ENCODE data around the gene ATF6. TPM values are rescaled to one million over a fixed set of nuclear protein-coding genes. Genes with fewer than 3 reads are reported as not detected.

Gene ATF6
- total and polyA plus RNA-seq, 2 donors (not counting 1 experiment from before 2014, with no cell fraction given): 25.3 to 27.4 TPM

- H3K9ac ChIP-seq (ENCODE audit: insufficient read depth, low read length): no peak overlapping the region
Measured at GRCh38 chr1:161989786-161990185, 223.7 kb downstream of the ATF6 start.

GRCh38 chr1:161993576-161993975 lies 227.5 kb downstream of the ATF6 start:
- H2AFZ ChIP-seq (ENCODE audit: low read length): no peak overlapping the region
- no peaks in the 10 kb centered on the region for H3K9me3 ChIP-seq (ENCODE audit: control insufficient read depth, insufficient read depth, low read depth, low read length)
- H3K27ac ChIP-seq (ENCODE audit: insufficient read depth, low read length): no peak overlapping the region
- no peak overlapping the region for H3K4me3 ChIP-seq (replicated peaks in 1 of 4; ENCODE audit: control extremely low read depth in 1 of 4, insufficient read depth in 1 of 4, low read depth in 3 of 4, low read length in 4 of 4)
- no peaks in the 10 kb centered on the region for H4K20me1 ChIP-seq (ENCODE audit: control insufficient read depth, extremely low read depth, insufficient read depth, low read length)
- no peaks in the 10 kb centered on the region for H3K79me2 ChIP-seq (ENCODE audit: control insufficient read depth, insufficient read depth, low read length)
- H3K27me3 ChIP-seq (ENCODE audit: control insufficient read depth, insufficient read depth, low read length): no peaks in the 10 kb centered on the region
- peaks cover 2% of the 10 kb centered on the region for H3K36me3 ChIP-seq (ENCODE audit: control insufficient read depth, insufficient read depth, low read length)
- no peak overlapping the region for H3K9ac ChIP-seq (ENCODE audit: insufficient read depth, low read length)
- H3K4me2 ChIP-seq (ENCODE audit: extremely low read depth, insufficient read depth, low read length): no peak overlapping the region
- TF ChIP-seq CTCF (conservative IDR thresholded peaks at IDR 0.05 in 1 of 2, IDR thresholded peaks at IDR 0.05 in 1 of 2; ENCODE audit: low read depth in 1 of 2, low read length in 2 of 2) (no peak), EZH2 (IDR thresholded peaks at IDR 0.05; ENCODE audit: low read length, missing control alignments) (no peak)
- H3K4me1 ChIP-seq (ENCODE audit: control insufficient read depth, extremely low read depth, insufficient read depth, low read length): peaks cover 5% of the 10 kb centered on the region
- no peak for DNase-seq (ENCODE audit: low read depth in 2 of 2)

More at GRCh38 chr1:161989786-161990185, 223.7 kb downstream of the ATF6 start:
- Histone ChIP-seq H3K4me2 (ENCODE audit: extremely low read depth, insufficient read depth, low read length) (no peak overlapping the region), H3K27ac (ENCODE audit: insufficient read depth, low read length) (no peak overlapping the region), H3K4me3 (replicated peaks in 1 of 4; ENCODE audit: control extremely low read depth in 1 of 4, insufficient read depth in 1 of 4, low read depth in 3 of 4, low read length in 4 of 4) (no peak overlapping the region), H3K36me3 (ENCODE audit: control insufficient read depth, insufficient read depth, low read length) (no peaks in the 10 kb centered on the region), H3K27me3 (ENCODE audit: control insufficient read depth, insufficient read depth, low read length) (no peaks in the 10 kb centered on the region), H3K79me2 (ENCODE audit: control insufficient read depth, insufficient read depth, low read length) (no peaks in the 10 kb centered on the region), H4K20me1 (ENCODE audit: control insufficient read depth, extremely low read depth, insufficient read depth, low read length) (no peaks in the 10 kb centered on the region), H2AFZ (ENCODE audit: low read length) (no peak overlapping the region), H3K4me1 (ENCODE audit: control insufficient read depth, extremely low read depth, insufficient read depth, low read length) (peaks cover 5% of the 10 kb centered on the region), H3K9me3 (ENCODE audit: control insufficient read depth, insufficient read depth, low read depth, low read length) (no peaks in the 10 kb centered on the region)
- TF ChIP-seq EZH2 (IDR thresholded peaks at IDR 0.05; ENCODE audit: low read length, missing control alignments) (no peak), CTCF (conservative IDR thresholded peaks at IDR 0.05 in 1 of 2, IDR thresholded peaks at IDR 0.05 in 1 of 2; ENCODE audit: low read depth in 1 of 2, low read length in 2 of 2) (no peak)
- DNase-seq (ENCODE audit: low read depth in 2 of 2): no peak

- H2AFZ ChIP-seq (ENCODE audit: low read length): no peak overlapping the region
- H3K36me3 ChIP-seq (ENCODE audit: control insufficient read depth, insufficient read depth, low read length): peaks cover 2% of the 10 kb centered on the region
- DNase-seq (ENCODE audit: low read depth in 2 of 2): peak; percentile 55 to 85
- H3K79me2 ChIP-seq (ENCODE audit: control insufficient read depth, insufficient read depth, low read length): no peaks in the 10 kb centered on the region
- H3K4me2 ChIP-seq (ENCODE audit: extremely low read depth, insufficient read depth, low read length): peak overlapping the region; percentile 30
- no peak overlapping the region for H3K4me3 ChIP-seq (replicated peaks in 1 of 4; ENCODE audit: control extremely low read depth in 1 of 4, insufficient read depth in 1 of 4, low read depth in 3 of 4, low read length in 4 of 4)
- H3K27ac ChIP-seq (ENCODE audit: insufficient read depth, low read length): no peak overlapping the region
- TF ChIP-seq EZH2 (IDR thresholded peaks at IDR 0.05; ENCODE audit: low read length, missing control alignments): no peak
- no peak for TF ChIP-seq CTCF (conservative IDR thresholded peaks at IDR 0.05 in 1 of 2, IDR thresholded peaks at IDR 0.05 in 1 of 2; ENCODE audit: low read depth in 1 of 2, low read length in 2 of 2)
- no peaks in the 10 kb centered on the region for H3K9me3 ChIP-seq (ENCODE audit: control insufficient read depth, insufficient read depth, low read depth, low read length)
- no peaks in the 10 kb centered on the region for H4K20me1 ChIP-seq (ENCODE audit: control insufficient read depth, extremely low read depth, insufficient read depth, low read length)
- H3K4me1 ChIP-seq (ENCODE audit: control insufficient read depth, extremely low read depth, insufficient read depth, low read length): peaks cover under 1% of the 10 kb centered on the region
- H3K27me3 ChIP-seq (ENCODE audit: control insufficient read depth, insufficient read depth, low read length): no peaks in the 10 kb centered on the region
- H3K9ac ChIP-seq (ENCODE audit: insufficient read depth, low read length): no peak overlapping the region
Measured at GRCh38 chr1:161994175-161994668, 228.1 kb downstream of the ATF6 start.

All from fibroblast of lung (primary cell).